Measurements from ENCODE around the gene MAP4K5. TPM values are rescaled to one million over a fixed set of nuclear protein-coding genes. Genes with fewer than 3 reads are reported as not detected.

Gene MAP4K5
- total RNA-seq, 1 experiment from 2014 or later, result 48.4 TPM

DNA sequence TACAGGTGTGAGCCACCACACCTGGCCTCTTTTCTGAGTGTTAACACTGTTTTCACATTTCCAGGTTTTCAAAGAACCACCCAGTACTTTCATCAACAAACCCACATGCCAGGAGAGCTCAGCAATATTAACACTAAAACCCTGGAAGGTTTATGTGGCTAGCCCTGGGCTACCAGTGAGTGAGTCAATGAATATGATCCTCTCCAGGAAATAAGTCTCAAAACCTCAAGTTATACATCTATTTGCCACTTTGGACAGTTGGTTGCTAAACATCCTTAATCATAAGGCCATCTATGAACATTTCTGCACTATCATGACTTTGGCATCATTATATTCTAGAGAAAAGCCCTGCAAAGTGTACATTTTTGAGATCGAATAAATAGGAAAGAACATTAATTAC, 129.4 kb downstream of the MAP4K5 start:
- no peaks in the 10 kb centered on the region for H3K4me1 ChIP-seq
- no peak overlapping the region for H3K4me3 ChIP-seq (ENCODE audit: low read depth, low read length)
- intact Hi-C loops (cut with micrococcal nuclease; ENCODE audit: unreplicated experiment), result no loop called here
- no peak for DNase-seq
- Mint-ChIP-seq H3K27me3 (ENCODE audit: insufficient read depth, unreplicated experiment) (no peaks in the 10 kb centered on the region), H3K4me1 (ENCODE audit: low read depth, unreplicated experiment) (no peaks in the 10 kb centered on the region), H3K36me3 (ENCODE audit: insufficient read depth, unreplicated experiment) (no peaks in the 10 kb centered on the region), H3K4me3 (ENCODE audit: unreplicated experiment) (no peak overlapping the region), H3K9me3 (ENCODE audit: unreplicated experiment) (no peaks in the 10 kb centered on the region), H3K27ac (ENCODE audit: unreplicated experiment) (no peak overlapping the region)
- TF ChIP-seq, protein P1, sequence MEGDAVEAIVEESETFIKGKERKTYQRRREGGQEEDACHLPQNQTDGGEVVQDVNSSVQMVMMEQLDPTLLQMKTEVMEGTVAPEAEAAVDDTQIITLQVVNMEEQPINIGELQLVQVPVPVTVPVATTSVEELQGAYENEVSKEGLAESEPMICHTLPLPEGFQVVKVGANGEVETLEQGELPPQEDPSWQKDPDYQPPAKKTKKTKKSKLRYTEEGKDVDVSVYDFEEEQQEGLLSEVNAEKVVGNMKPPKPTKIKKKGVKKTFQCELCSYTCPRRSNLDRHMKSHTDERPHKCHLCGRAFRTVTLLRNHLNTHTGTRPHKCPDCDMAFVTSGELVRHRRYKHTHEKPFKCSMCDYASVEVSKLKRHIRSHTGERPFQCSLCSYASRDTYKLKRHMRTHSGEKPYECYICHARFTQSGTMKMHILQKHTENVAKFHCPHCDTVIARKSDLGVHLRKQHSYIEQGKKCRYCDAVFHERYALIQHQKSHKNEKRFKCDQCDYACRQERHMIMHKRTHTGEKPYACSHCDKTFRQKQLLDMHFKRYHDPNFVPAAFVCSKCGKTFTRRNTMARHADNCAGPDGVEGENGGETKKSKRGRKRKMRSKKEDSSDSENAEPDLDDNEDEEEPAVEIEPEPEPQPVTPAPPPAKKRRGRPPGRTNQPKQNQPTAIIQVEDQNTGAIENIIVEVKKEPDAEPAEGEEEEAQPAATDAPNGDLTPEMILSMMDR (IDR thresholded peaks at IDR 0.05; ENCODE audit: insufficient read depth in 1 of 2, low read depth in 1 of 2, low read length in 1 of 2, severe bottlenecking in 1 of 2, unreplicated experiment in 1 of 2), result no peak
- no peaks in the 10 kb centered on the region for H3K9me3 ChIP-seq
- ChIA-PET POLR2A (no interaction called here), CTCF (no interaction called here)
- no peaks in the 10 kb centered on the region for H3K36me3 ChIP-seq (ENCODE audit: control insufficient read depth, insufficient read depth, low read length)
- H3K27me3 ChIP-seq (replicated peaks; ENCODE audit: control insufficient read depth, insufficient read depth, low read length), result no peaks in the 10 kb centered on the region
- no TSS peak for BruUV-seq (replicated peaks)

DNA sequence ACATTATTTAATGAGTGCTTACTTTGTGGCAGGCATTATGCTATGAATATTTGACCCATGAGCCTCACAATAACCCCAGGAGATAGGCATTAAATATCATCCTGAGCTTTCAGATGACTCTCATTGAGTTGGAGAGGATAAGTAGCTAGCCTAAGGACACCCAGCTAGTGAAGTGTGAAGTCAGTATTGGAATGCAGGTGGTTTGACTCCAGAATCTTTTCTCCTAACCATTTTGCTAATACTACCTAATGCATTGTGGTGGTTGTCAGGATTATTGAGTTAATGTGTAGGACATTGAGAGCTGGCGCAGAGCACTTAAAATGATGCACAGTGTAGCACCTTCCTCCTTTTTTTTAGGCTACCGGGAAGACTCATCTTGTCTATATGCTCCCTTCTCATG, 131.9 kb downstream of the MAP4K5 start:
- H3K27me3 Mint-ChIP-seq (ENCODE audit: insufficient read depth, unreplicated experiment), result no peaks in the 10 kb centered on the region
- intact Hi-C loops (cut with micrococcal nuclease; ENCODE audit: unreplicated experiment), result no loop called here
- Histone ChIP-seq H3K27me3 (replicated peaks; ENCODE audit: control insufficient read depth, insufficient read depth, low read length) (no peaks in the 10 kb centered on the region), H3K9me3 (no peaks in the 10 kb centered on the region), H3K36me3 (ENCODE audit: control insufficient read depth, insufficient read depth, low read length) (no peaks in the 10 kb centered on the region), H3K4me1 (no peaks in the 10 kb centered on the region; the same call in none of the 2 replicates), H3K4me3 (ENCODE audit: low read depth, low read length) (no peak overlapping the region)
- H3K27ac Mint-ChIP-seq (ENCODE audit: unreplicated experiment), result no peak overlapping the region
- ChIA-PET CTCF (no interaction called here), POLR2A (no interaction called here)
- no peaks in the 10 kb centered on the region for H3K36me3 Mint-ChIP-seq (ENCODE audit: insufficient read depth, unreplicated experiment)
- H3K9me3 Mint-ChIP-seq (ENCODE audit: unreplicated experiment), result no peaks in the 10 kb centered on the region
- TF ChIP-seq, protein P1 (IDR thresholded peaks at IDR 0.05; ENCODE audit: insufficient read depth in 1 of 2, low read depth in 1 of 2, low read length in 1 of 2, severe bottlenecking in 1 of 2, unreplicated experiment in 1 of 2), result no peak
- no TSS peak for BruUV-seq (replicated peaks)
- DNase-seq, result no peak
- no peak overlapping the region for H3K4me3 Mint-ChIP-seq (ENCODE audit: unreplicated experiment)
- no peaks in the 10 kb centered on the region for H3K4me1 Mint-ChIP-seq (ENCODE audit: low read depth, unreplicated experiment)

DNA sequence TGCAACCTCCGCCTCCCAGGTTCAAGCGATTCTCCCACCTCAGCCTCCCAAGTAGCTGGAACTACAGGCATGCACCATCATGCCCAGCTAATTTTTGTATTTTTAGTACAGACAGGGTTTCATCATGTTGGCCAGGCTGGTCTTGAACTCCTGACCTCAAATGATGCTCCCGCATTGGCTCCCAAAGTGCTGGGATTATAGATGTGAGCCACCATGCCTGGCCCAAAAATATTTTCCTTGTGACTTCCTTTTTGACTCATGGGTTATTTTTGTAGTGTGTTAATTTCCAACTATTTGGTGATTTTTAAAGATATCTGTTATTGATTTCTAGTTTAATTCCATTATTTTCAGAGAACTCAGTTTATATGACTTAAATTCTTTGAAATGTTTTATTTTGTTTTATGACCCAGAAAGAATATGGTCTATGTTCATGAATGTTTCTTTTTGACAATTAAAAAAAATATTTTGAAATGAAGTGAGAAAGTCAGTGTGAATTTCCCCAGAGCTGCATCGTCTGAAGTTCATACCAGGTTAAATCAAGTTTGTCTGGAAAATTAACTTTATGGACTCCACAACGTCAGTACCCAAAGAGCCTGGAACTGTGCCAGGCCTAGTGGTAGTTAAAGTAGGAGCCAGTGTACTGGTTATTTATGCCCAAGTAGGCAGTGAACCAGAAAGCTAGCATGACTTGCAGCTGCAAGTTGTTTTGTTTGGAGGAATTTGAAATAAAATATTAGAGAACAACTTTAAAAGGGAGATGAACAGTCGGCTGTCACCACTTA, 132.9 kb downstream of the MAP4K5 start:
- intact Hi-C loops (cut with micrococcal nuclease; ENCODE audit: unreplicated experiment), result loop anchor here (5.0 kb wide), 2 partner anchors 43 to 133 kb away; partner anchors contain the start of gene MAP4K5
- Histone ChIP-seq H3K36me3 (ENCODE audit: control insufficient read depth, insufficient read depth, low read length) (no peaks in the 10 kb centered on the region), H3K4me3 (ENCODE audit: low read depth, low read length) (no peak overlapping the region), H3K4me1 (no peaks in the 10 kb centered on the region; the same call in none of the 2 replicates), H3K27me3 (replicated peaks; ENCODE audit: control insufficient read depth, insufficient read depth, low read length) (no peaks in the 10 kb centered on the region), H3K9me3 (no peaks in the 10 kb centered on the region)
- DNase-seq, result no peak
- ChIA-PET CTCF (no interaction called here), POLR2A (no interaction called here)
- Mint-ChIP-seq H3K27ac (ENCODE audit: unreplicated experiment) (no peak overlapping the region), H3K4me1 (ENCODE audit: low read depth, unreplicated experiment) (no peaks in the 10 kb centered on the region), H3K4me3 (ENCODE audit: unreplicated experiment) (no peak overlapping the region), H3K27me3 (ENCODE audit: insufficient read depth, unreplicated experiment) (no peaks in the 10 kb centered on the region), H3K9me3 (ENCODE audit: unreplicated experiment) (no peaks in the 10 kb centered on the region), H3K36me3 (ENCODE audit: insufficient read depth, unreplicated experiment) (no peaks in the 10 kb centered on the region)
- BruUV-seq (replicated peaks), result no TSS peak
- TF ChIP-seq, protein P1 (IDR thresholded peaks at IDR 0.05; ENCODE audit: insufficient read depth in 1 of 2, low read depth in 1 of 2, low read length in 1 of 2, severe bottlenecking in 1 of 2, unreplicated experiment in 1 of 2), result no peak

Measured in Caco-2 (cell line).